K562 (cell line): Measurements from ENCODE around the gene KRR1. TPM values are rescaled to one million over a fixed set of nuclear protein-coding genes. Genes with fewer than 3 reads are reported as not detected.

Experiments
- ATAC-seq: fragments of 200-7000 bp; cut with Tn5 transposase; 3 replicates; pipeline ENCODE4 v1.9.1; 2020; ENCODE audit warnings: moderate library complexity
- BruUV-seq: library from RNA; stranded (reverse); fragments of 400-500 nt; replicated peaks from 2 replicates; lab custom pipeline; 2021; lab: Mats Ljungman, UMichigan
- CTCF ChIA-PET: fragments of 300-600 bp; formaldehyde crosslinking; extraction: SDS; loops from one replicate; lab custom pipeline; 2021; ENCODE audit warnings: low intra/inter-chr PET ratio; lab: Yijun Ruan, JAX
- POLR2A ChIA-PET: fragments of 300-600, 350-650 bp; sonication (Branson Sonifier 250); formaldehyde crosslinking; extraction: SDS; loops from one replicate; lab custom pipeline; 2021; ENCODE audit warnings: antibody characterized with exemption, inconsistent platforms; lab: Yijun Ruan, JAX
- DNase-seq, 4 experiments: peaks; one replicate each; pipeline versions ENCODE4 v3.0.0 to v3.0.0-alpha.2; 2011 to 2018; ENCODE audit warnings: low spot score in 3 of 4, mixed read lengths in 3 of 4; ENCODE audit errors: extremely low read depth in 1 of 4
- FAIRE-seq: peaks from 2 replicates; lab custom pipeline; 2011; peaks lifted over from hg19 to GRCh38; lab: Jason Lieb, UNC
- H2AFZ ChIP-seq: 2 replicates; pipeline ENCODE4 v1.6.0; 2011; ENCODE audit warnings: low read depth, low read length, control low read depth, inconsistent platforms
- H3K27ac ChIP-seq: fragments of 200-600 bp; 3 replicates; pipeline ENCODE4 v1.8.0; 2011; ENCODE audit warnings: low read depth, mild to moderate bottlenecking, control low read depth, inconsistent platforms, low read length, moderate library complexity, mixed read lengths; ENCODE audit errors: extremely low read depth
- H3K27me3 ChIP-seq, 2 experiments: fragments of 300-600 bp in 1 of 2; 2 replicates in 1 of 2; 3 replicates in 1 of 2; pipeline versions ENCODE4 v1.6.0 to v1.8.0; 2011; ENCODE audit warnings: inconsistent platforms in 2 of 2, low read length in 2 of 2, mild to moderate bottlenecking in 1 of 2, mixed read lengths in 1 of 2, moderate library complexity in 1 of 2; ENCODE audit not compliant: control insufficient read depth in 2 of 2, insufficient read depth in 2 of 2
- H3K36me3 ChIP-seq: fragments of 300-600 bp; 3 replicates; pipeline ENCODE4 v1.8.0; 2011; ENCODE audit warnings: mild to moderate bottlenecking, low read length, inconsistent platforms; ENCODE audit not compliant: control insufficient read depth, insufficient read depth
- H3K4me1 ChIP-seq, 2 experiments: fragments of 200-600 bp in 1 of 2; replicated peaks in 1 of 2; 2 replicates in 1 of 2; 3 replicates in 1 of 2; pipeline versions ENCODE4 v1.5.1 to v1.8.0; 2011; ENCODE audit warnings: inconsistent platforms in 2 of 2, low read length in 2 of 2, mild to moderate bottlenecking in 1 of 2, mixed read lengths in 1 of 2, moderate library complexity in 1 of 2; ENCODE audit not compliant: control insufficient read depth in 2 of 2, insufficient read depth in 2 of 2
- H3K4me2 ChIP-seq: 2 replicates; pipeline ENCODE4 v1.6.1; 2011; ENCODE audit warnings: low read length, control low read depth, inconsistent platforms, mixed read lengths; ENCODE audit not compliant: insufficient read depth
- H3K4me3 ChIP-seq: fragments of 200-600 bp; sonication (generic), shearing (Covaris generic); 2 replicates; pipeline ENCODE4 v1.5.1; 2016; ENCODE audit warnings: control low read depth, inconsistent platforms
- H3K79me2 ChIP-seq: fragments of 200-600 bp; 3 replicates; pipeline ENCODE4 v1.8.0; 2011; ENCODE audit warnings: low read length, inconsistent platforms; ENCODE audit not compliant: control insufficient read depth, insufficient read depth
- H3K9ac ChIP-seq, 2 experiments: 2 replicates each; pipeline versions ENCODE4 v1.6.0 to v1.6.1; 2011; ENCODE audit warnings: low read depth in 2 of 2, low read length in 2 of 2, control low read depth in 1 of 2, inconsistent platforms in 1 of 2, mild to moderate bottlenecking in 1 of 2, mixed read lengths in 1 of 2; ENCODE audit not compliant: insufficient read depth in 1 of 2
- H3K9me1 ChIP-seq: one replicate; pipeline ENCODE4 v1.6.0; 2011; ENCODE audit warnings: inconsistent platforms, mild to moderate bottlenecking, low read length, moderate library complexity; ENCODE audit not compliant: control insufficient read depth, insufficient read depth
- H3K9me3 ChIP-seq: replicated peaks from 2 replicates; pipeline ENCODE4 v1.5.1; 2011; ENCODE audit warnings: low read depth, low read length, inconsistent platforms; ENCODE audit not compliant: control insufficient read depth, insufficient read depth
- H4K20me1 ChIP-seq: replicated peaks from 2 replicates; pipeline ENCODE4 v1.6.1; 2011; ENCODE audit warnings: low read length, inconsistent platforms, mixed read lengths; ENCODE audit not compliant: control insufficient read depth, insufficient read depth
- AFF1 ChIP-seq, 2 experiments: fragments of 450-650 bp; IDR thresholded peaks; 2 replicates each; pipeline ENCODE4 v1.6.1; 2018; ENCODE audit warnings: mild to moderate bottlenecking in 2 of 2, low read depth in 1 of 2; ENCODE audit not compliant: partially characterized antibody in 2 of 2
- FOXK1 ChIP-seq: sonication (generic); formaldehyde crosslinking; IDR thresholded peaks from 2 replicates; pipeline ENCODE4 v1.8.0; 2022; ENCODE audit warnings: missing genetic modification reagents, mild to moderate bottlenecking, borderline replicate concordance
- GATAD2B ChIP-seq: fragments of 450-650 bp; IDR thresholded peaks from 2 replicates; pipeline ENCODE4 v1.6.1; 2017; ENCODE audit warnings: mild to moderate bottlenecking, borderline replicate concordance
- HNRNPL ChIP-seq: fragments of 200-400 bp; formaldehyde crosslinking; IDR thresholded peaks from 2 replicates; pipeline ENCODE4 v1.6.1; 2017; ENCODE audit warnings: low read depth, mild to moderate bottlenecking, low read length
- IRF2 ChIP-seq: sonication (generic); formaldehyde crosslinking; IDR thresholded peaks from 2 replicates; pipeline ENCODE4 v1.8.1; 2022; ENCODE audit warnings: mild to moderate bottlenecking, missing genetic modification reagents
- ZBTB1 ChIP-seq: sonication (generic); formaldehyde crosslinking; IDR thresholded peaks from 2 replicates; pipeline ENCODE4 v1.8.1; 2023; ENCODE audit warnings: missing genetic modification reagents, low read depth, mild to moderate bottlenecking, borderline replicate concordance
- ZNF23 ChIP-seq: fragments of 250-450 bp; sonication (Bioruptor Pico); IDR thresholded peaks from 2 replicates; pipeline ENCODE4 v1.4.0; 2020; ENCODE audit warnings: mild to moderate bottlenecking
- ZNF431 ChIP-seq: sonication (generic); formaldehyde crosslinking; IDR thresholded peaks from 2 replicates; pipeline ENCODE4 v1.8.0; 2022; ENCODE audit warnings: mild to moderate bottlenecking, missing genetic modification reagents
- WGBS: fragments of 100-300 bp; shearing (Covaris generic); methylation state at CpG from one replicate; pipeline ENCODE4 v1.1.6; 2016; ENCODE audit warnings: low coverage, mixed read lengths; ENCODE audit not compliant: insufficient coverage; ENCODE audit errors: missing lambda C conversion rate; 5-methylcytosine and 5-hydroxymethylcytosine counted together
- in situ Hi-C: fragments of 300-500 bp; cut with MboI; formaldehyde crosslinking; loops from 4 replicates; pipeline ENCODE4 v1.15.0; 2018; ENCODE audit warnings: inconsistent platforms, mixed read lengths
- intact Hi-C: fragments of 100-400 bp; cut with micrococcal nuclease; formaldehyde crosslinking; loops from 2 replicates; pipeline ENCODE4 v1.14.2; 2022
- polyA plus RNA-seq, 8 experiments: library from polyadenylated mRNA; depleted of rRNA in 4 of 8; stranded (reverse) in 5 of 8; unstranded in 3 of 8; fragments of >200 nt; fragmentation: Nextera tagmentation in 2 of 8; fragmentation: Illumina TruSeq in 1 of 8; extraction: Ambion mirVana in 2 of 8; extraction: Trizol in 1 of 8; gene quantifications; 2 replicates each; pipeline versions ENCODE4 v1.2.1 to v1.2.3, GENCODE V29; 2011 to 2014; ENCODE audit warnings: inconsistent platforms in 1 of 8, missing spikeins in 1 of 8
- total RNA-seq, 7 experiments: library from RNA; depleted of rRNA in 6 of 7; stranded (reverse); fragments of >200 nt in 6 of 7; fragmentation: Illumina TruSeq in 2 of 7; extraction: Trizol in 2 of 7; gene quantifications; 2 replicates each; pipeline versions ENCODE4 v1.2.1 to v1.2.3, GENCODE V29; 2011 to 2021; ENCODE audit warnings: low replicate concordance in 1 of 7
- TF ChIP-seq, protein P1 (sequence below): sonication (generic); formaldehyde crosslinking; IDR thresholded peaks from 2 replicates; pipeline ENCODE4 v1.8.1; 2023; ENCODE audit warnings: mild to moderate bottlenecking, missing genetic modification reagents
- TF ChIP-seq, protein P2 (sequence below), 2 experiments: IDR thresholded peaks; 2 replicates each; pipeline ENCODE4 v1.6.1; 2012; ENCODE audit warnings: improper control_type of control experiment in 2 of 2, low read depth in 2 of 2, low read length in 2 of 2, borderline replicate concordance in 1 of 2
- TF ChIP-seq, protein P3 (sequence below): sonication (generic); formaldehyde crosslinking; IDR thresholded peaks from 2 replicates; pipeline ENCODE4 v1.8.0; 2022; ENCODE audit warnings: mild to moderate bottlenecking, low read depth, missing genetic modification reagents

The KRR1 gene
- total and polyA plus RNA-seq, 9 of the 15 experiments (the other 6 are each of a cell fraction or from before 2014, with no cell fraction given), result 42.6 to 102 (median 61.0) TPM

GRCh38 chr12:75558287-75558686 is 46.9 kb upstream of the KRR1 start:
- DNase-seq, result no peak
- Histone ChIP-seq H4K20me1 (no peaks in the 10 kb centered on the region), H3K4me2 (no peak overlapping the region), H3K9me1 (no peaks in the 10 kb centered on the region), H3K9me3 (no peaks in the 10 kb centered on the region), H3K4me1 (no peaks in the 10 kb centered on the region), H3K36me3 (no peaks in the 10 kb centered on the region), H3K4me3 (no peak overlapping the region), H3K79me2 (no peaks in the 10 kb centered on the region), H3K27ac (no peak overlapping the region), H2AFZ (no peak overlapping the region), H3K9ac (no peak overlapping the region), H3K27me3 (peaks cover 0 to 8% of the 10 kb centered on the region in 2 experiments; a peak in 3 of 5 replicates)
- no TSS peak for BruUV-seq
- ChIA-PET CTCF (no interaction called here), POLR2A (interaction anchor here (0.9 kb wide), 1 partner anchor 32 kb away, joined by 3 read pairs; no protein-coding TSS in a partner anchor)
- ATAC-seq, result no peak
- 10% methylated on average over 3 of the region's 3 CpGs for WGBS
- in situ Hi-C loops, result no loop called here
- intact Hi-C loops, result no loop called here
- no peak for FAIRE-seq
- TF ChIP-seq ZBTB1 (CRISPR knock-in tag) (no peak), HNRNPL (no peak), IRF2 (CRISPR knock-in tag) (no peak), GATAD2B (no peak), AFF1 (IDR thresholded peaks at IDR 0.05; ENCODE audit: low read depth in 1 of 2, partially characterized antibody in 2 of 2) (no peak), FOXK1 (CRISPR knock-in tag) (no peak), ZNF431 (no peak), ZNF23 (CRISPR knock-in tag) (no peak)
- TF ChIP-seq, protein P1, sequence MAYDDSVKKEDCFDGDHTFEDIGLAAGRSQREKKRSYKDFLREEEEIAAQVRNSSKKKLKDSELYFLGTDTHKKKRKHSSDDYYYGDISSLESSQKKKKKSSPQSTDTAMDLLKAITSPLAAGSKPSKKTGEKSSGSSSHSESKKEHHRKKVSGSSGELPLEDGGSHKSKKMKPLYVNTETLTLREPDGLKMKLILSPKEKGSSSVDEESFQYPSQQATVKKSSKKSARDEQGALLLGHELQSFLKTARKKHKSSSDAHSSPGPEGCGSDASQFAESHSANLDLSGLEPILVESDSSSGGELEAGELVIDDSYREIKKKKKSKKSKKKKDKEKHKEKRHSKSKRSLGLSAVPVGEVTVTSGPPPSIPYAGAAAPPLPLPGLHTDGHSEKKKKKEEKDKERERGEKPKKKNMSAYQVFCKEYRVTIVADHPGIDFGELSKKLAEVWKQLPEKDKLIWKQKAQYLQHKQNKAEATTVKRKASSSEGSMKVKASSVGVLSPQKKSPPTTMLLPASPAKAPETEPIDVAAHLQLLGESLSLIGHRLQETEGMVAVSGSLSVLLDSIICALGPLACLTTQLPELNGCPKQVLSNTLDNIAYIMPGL (CRISPR knock-in tag), result no peak
- TF ChIP-seq, protein P2, sequence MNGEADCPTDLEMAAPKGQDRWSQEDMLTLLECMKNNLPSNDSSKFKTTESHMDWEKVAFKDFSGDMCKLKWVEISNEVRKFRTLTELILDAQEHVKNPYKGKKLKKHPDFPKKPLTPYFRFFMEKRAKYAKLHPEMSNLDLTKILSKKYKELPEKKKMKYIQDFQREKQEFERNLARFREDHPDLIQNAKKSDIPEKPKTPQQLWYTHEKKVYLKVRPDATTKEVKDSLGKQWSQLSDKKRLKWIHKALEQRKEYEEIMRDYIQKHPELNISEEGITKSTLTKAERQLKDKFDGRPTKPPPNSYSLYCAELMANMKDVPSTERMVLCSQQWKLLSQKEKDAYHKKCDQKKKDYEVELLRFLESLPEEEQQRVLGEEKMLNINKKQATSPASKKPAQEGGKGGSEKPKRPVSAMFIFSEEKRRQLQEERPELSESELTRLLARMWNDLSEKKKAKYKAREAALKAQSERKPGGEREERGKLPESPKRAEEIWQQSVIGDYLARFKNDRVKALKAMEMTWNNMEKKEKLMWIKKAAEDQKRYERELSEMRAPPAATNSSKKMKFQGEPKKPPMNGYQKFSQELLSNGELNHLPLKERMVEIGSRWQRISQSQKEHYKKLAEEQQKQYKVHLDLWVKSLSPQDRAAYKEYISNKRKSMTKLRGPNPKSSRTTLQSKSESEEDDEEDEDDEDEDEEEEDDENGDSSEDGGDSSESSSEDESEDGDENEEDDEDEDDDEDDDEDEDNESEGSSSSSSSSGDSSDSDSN (IDR thresholded peaks at IDR 0.05; ENCODE audit: borderline replicate concordance in 1 of 2, low read depth in 2 of 2, low read length in 2 of 2), result no peak
- TF ChIP-seq, protein P3, sequence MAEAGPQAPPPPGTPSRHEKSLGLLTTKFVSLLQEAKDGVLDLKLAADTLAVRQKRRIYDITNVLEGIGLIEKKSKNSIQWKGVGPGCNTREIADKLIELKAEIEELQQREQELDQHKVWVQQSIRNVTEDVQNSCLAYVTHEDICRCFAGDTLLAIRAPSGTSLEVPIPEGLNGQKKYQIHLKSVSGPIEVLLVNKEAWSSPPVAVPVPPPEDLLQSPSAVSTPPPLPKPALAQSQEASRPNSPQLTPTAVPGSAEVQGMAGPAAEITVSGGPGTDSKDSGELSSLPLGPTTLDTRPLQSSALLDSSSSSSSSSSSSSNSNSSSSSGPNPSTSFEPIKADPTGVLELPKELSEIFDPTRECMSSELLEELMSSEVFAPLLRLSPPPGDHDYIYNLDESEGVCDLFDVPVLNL (CRISPR knock-in tag), result no peak
